Esophagus (tissue), 2 donors: ENCODE data around the gene RNU2-1. TPM values are rescaled to one million over a fixed set of nuclear protein-coding genes. Genes with fewer than 3 reads are reported as not detected.
"Not testable (repeated sequence)": the region's sequence is repeated elsewhere in the genome, so short reads cannot be mapped to it uniquely, and the experiment has no call there.

Experiments
- H3K27ac ChIP-seq, 2 donors: one replicate each; pipeline ENCODE4 v1.5.1; 2013; ENCODE audit warnings: low read depth in 2 of 2, mild to moderate bottlenecking in 2 of 2, inconsistent platforms in 1 of 2, low read length in 1 of 2, moderate library complexity in 1 of 2
- H3K27me3 ChIP-seq, 2 donors: one replicate each; pipeline ENCODE4 v1.6.1; 2013; ENCODE audit warnings: low read length in 2 of 2, control low read depth in 1 of 2, mild to moderate bottlenecking in 1 of 2; ENCODE audit not compliant: insufficient read depth in 2 of 2, control insufficient read depth in 1 of 2
- H3K36me3 ChIP-seq, 2 donors: one replicate each; pipeline ENCODE4 v1.6.1; 2013; ENCODE audit warnings: low read length in 1 of 2; ENCODE audit not compliant: control insufficient read depth in 2 of 2, insufficient read depth in 2 of 2
- H3K4me1 ChIP-seq, 2 donors: one replicate each; pipeline ENCODE4 v1.6.1; 2013; ENCODE audit warnings: low read length in 1 of 2; ENCODE audit not compliant: control insufficient read depth in 2 of 2, insufficient read depth in 2 of 2
- H3K4me3 ChIP-seq, 2 donors: one replicate each; pipeline ENCODE4 v1.5.1; 2013; ENCODE audit warnings: low read length in 2 of 2, mild to moderate bottlenecking in 2 of 2, low read depth in 1 of 2, moderate library complexity in 1 of 2
- H3K9me3 ChIP-seq, 2 donors: one replicate each; pipeline ENCODE4 v1.6.1; 2013; ENCODE audit warnings: mild to moderate bottlenecking in 2 of 2, low read depth in 1 of 2, low read length in 1 of 2, moderate library complexity in 1 of 2; ENCODE audit not compliant: control insufficient read depth in 2 of 2, insufficient read depth in 1 of 2
- WGBS, 2 donors: extraction: QIAGEN DNeasy Blood & Tissue Kit; methylation state at CpG; one replicate each; pipeline ENCODE4 v1.1.7; 2013; 5-methylcytosine and 5-hydroxymethylcytosine counted together
- polyA plus RNA-seq, 2 donors: library from polyadenylated mRNA; stranded (reverse); fragments of 200-250 nt; gene quantifications; one replicate each; pipeline ENCODE4 v1.2.3, GENCODE V29; 2013
- donor health status: healthy with polysubstance abuse.
- donor health status: Bipolar disorder and iron deficiency.

Gene RNU2-1
- polyA plus RNA-seq, 2 donors, result not detected

- H3K4me1 ChIP-seq, result no peaks in the 10 kb centered on the region
- H3K36me3 ChIP-seq, result peaks cover 23 to 32% of the 10 kb centered on the region in 2 donors
- no peak overlapping the region for H3K4me3 ChIP-seq
- H3K27ac ChIP-seq, result no peak overlapping the region
- H3K9me3 ChIP-seq, result no peaks in the 10 kb centered on the region
- WGBS, 2 donors, result 91 to 94% methylated on average over 4 of the region's 4 CpGs
- no peaks in the 10 kb centered on the region for H3K27me3 ChIP-seq
Observed at GRCh38 chr17:43200127-43200526, 33.6 kb downstream of the RNU2-1 start.

- Histone ChIP-seq H3K27ac (no peak overlapping the region), H3K4me3 (no peak overlapping the region), H3K36me3 (peaks cover 23 to 32% of the 10 kb centered on the region in 2 donors), H3K9me3 (no peaks in the 10 kb centered on the region), H3K4me1 (no peaks in the 10 kb centered on the region), H3K27me3 (no peaks in the 10 kb centered on the region)
- WGBS, 2 donors, result 91 to 93% methylated on average over 2 of the region's 2 CpGs
Observed at GRCh38 chr17:43199633-43200032, 34.1 kb downstream of the RNU2-1 start.

- Histone ChIP-seq H3K9me3 (no peaks in the 10 kb centered on the region), H3K27ac (no peak overlapping the region), H3K4me1 (no peaks in the 10 kb centered on the region), H3K36me3 (peaks cover 36 to 41% of the 10 kb centered on the region in 2 donors), H3K27me3 (no peaks in the 10 kb centered on the region), H3K4me3 (no peak overlapping the region)
- 93 to 94% methylated on average over 5 of the region's 5 CpGs for WGBS, 2 donors
Observed at GRCh38 chr17:43193251-43193650, 40.5 kb downstream of the RNU2-1 start.

GRCh38 chr17:43186656-43187055, 47.1 kb downstream of the RNU2-1 start:
- H3K36me3 ChIP-seq, result peaks cover 23 to 25% of the 10 kb centered on the region in 2 donors
- H3K27ac ChIP-seq, H3K4me3 ChIP-seq, H3K27me3 ChIP-seq, H3K4me1 ChIP-seq, H3K9me3 ChIP-seq: not testable (repeated sequence)
- 92 to 94% methylated on average over 5 of the region's 5 CpGs for WGBS, 2 donors

- Histone ChIP-seq H3K27ac (no peak overlapping the region), H3K9me3 (no peaks in the 10 kb centered on the region), H3K36me3 (peaks cover 15 to 19% of the 10 kb centered on the region in 2 donors), H3K27me3 (no peaks in the 10 kb centered on the region), H3K4me3 (no peak overlapping the region), H3K4me1 (no peaks in the 10 kb centered on the region)
- 96 to 97% methylated on average over 3 of the region's 3 CpGs for WGBS, 2 donors
Observed at GRCh38 chr17:43183921-43184320, 49.9 kb downstream of the RNU2-1 start.

Other genes starting within 250 kb of the RNU2-1 start
- gene RPL27, start 235.6 kb downstream of the RNU2-1 start, polyA plus RNA-seq, result 1,000 to 10,000 TPM; 2,102 to 2,622 TPM
- 1 to 10 TPM; 7.4 to 9.0 TPM for gene IFI35, start 227.2 kb downstream of the RNU2-1 start, polyA plus RNA-seq
- gene VAT1, start 211.6 kb downstream of the RNU2-1 start, polyA plus RNA-seq, result 100 to 1,000 TPM in 1 of 2 donors, 10 to 100 TPM in 1; 97.6 to 103 TPM
- gene RND2, start 208.7 kb downstream of the RNU2-1 start, polyA plus RNA-seq, result under 1 TPM; 0.53 to 0.54 TPM
- 1 to 10 TPM; 3.7 to 3.8 TPM for gene BRCA1, start 108.6 kb downstream of the RNU2-1 start, polyA plus RNA-seq
- 10 to 100 TPM; 25.2 to 26.1 TPM for gene NBR1, start 62.8 kb downstream of the RNU2-1 start, polyA plus RNA-seq
- 1 to 10 TPM in 1 of 2 donors, under 1 TPM in 1; 0.49 to 2.3 TPM for gene TMEM106A, start 22.1 kb downstream of the RNU2-1 start, polyA plus RNA-seq
- gene CCDC200, start 5.4 kb downstream of the RNU2-1 start, polyA plus RNA-seq, result not detected
- gene ARL4D, start 165.0 kb upstream of the RNU2-1 start, polyA plus RNA-seq, result 10 to 100 TPM; 36.3 to 92.2 TPM
- gene DHX8, start 250.0 kb upstream of the RNU2-1 start, polyA plus RNA-seq, result 10 to 100 TPM; 18.2 to 21.6 TPM